Neural progenitor cell (in vitro differentiated cells): ENCODE measurements around the gene CLASRP.

Experiments
- CTCF ChIP-seq: fragments of 200-600 bp; sonication (generic); IDR thresholded peaks from 2 replicates; pipeline ENCODE4 v1.5.1; 2017; ENCODE audit warnings: antibody characterized with exemption, mild to moderate bottlenecking
- EZH2 ChIP-seq: fragments of 200-600 bp; sonication (generic); IDR thresholded peaks from 2 replicates; pipeline ENCODE4 v1.6.1; 2017; ENCODE audit warnings: antibody characterized with exemption, mild to moderate bottlenecking, moderate library complexity
- EZH2phosphoT487 ChIP-seq: fragments of 200-600 bp; sonication (generic); IDR thresholded peaks from 2 replicates; pipeline ENCODE4 v1.6.1; 2017; ENCODE audit warnings: antibody characterized with exemption

DNA sequence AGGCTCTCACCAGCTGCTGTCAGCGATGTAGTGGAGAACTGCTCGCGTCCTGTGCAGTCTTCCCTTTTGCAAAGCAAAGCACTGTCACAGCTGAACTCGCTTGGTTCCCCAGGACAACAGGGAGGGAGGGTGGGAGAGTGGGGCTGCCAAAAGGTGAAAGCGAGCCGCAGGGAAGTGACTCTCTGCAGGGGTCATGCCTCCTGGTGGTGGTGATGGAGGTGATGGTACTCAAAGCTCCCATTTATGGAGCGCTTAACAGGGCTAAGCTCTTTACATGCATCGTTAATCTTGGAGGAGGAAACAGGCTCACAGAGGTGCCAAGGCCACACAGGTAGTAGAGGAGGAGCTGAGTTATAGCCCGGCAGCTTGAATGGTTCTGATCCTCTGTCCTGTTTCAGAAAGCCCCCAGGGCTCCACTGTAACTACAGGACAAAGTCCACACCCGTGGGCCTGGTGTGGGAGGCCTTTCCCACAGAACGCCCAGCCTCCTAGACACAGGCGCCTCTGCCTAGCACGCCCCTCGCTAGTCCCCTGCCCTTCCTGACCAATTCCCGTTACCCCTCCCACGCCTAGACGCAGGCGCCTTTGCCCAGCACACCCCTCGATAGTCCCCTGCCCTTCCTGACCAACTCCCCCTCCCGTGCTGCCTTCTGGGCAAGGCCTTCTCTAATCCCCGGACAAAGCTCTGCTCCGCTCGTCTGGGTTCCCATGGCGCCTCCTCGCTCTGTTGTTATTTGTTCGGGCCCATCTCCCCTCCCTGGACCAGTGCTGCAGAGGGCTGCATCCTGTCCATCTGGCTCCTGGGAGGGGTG lies 64.9 kb downstream of the CLASRP start:
- TF ChIP-seq EZH2 (no peak), CTCF (peak; percentile 14), EZH2phosphoT487 (no peak)
